Stimulated activated CD4-positive, alpha-beta T cell treated with anti-CD3 and anti-CD28 coated beads, Interleukin-2, amount 100 ng/mL, for 4 hours (primary cell): ENCODE results near the gene ARNT2.

Experiments
- DNase-seq: peaks from one replicate; pipeline ENCODE4 v3.0.0-alpha.2; 2020; ENCODE audit warnings: low read depth

ARNT2 gene

GRCh38 chr15:80514071-80514780 lies 110.0 kb downstream of the ARNT2 start:
- no peak for DNase-seq

DNA sequence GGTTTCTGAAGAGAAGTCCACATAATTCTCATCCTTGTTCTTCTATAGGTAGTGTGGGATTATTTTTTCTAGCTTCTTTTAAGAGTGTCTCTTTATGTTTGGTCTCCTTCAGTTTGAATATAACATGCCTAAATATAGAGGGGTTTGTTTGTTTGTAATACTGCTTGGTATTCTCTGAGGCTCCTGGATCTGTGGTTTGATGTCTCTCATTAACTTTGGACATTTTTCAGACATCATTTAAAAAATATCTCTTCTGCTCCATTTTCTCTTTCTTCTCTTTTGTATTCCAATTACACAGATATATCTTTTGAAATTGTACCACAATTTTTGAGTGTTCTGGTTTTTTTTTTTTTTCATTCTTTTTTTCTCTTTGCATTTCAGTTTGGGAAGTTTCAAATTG lies 113.1 kb downstream of the ARNT2 start:
- DNase-seq, result no peak

GRCh38 chr15:80518522-80518921 lies 114.3 kb downstream of the ARNT2 start:
- DNase-seq, result no peak

DNA sequence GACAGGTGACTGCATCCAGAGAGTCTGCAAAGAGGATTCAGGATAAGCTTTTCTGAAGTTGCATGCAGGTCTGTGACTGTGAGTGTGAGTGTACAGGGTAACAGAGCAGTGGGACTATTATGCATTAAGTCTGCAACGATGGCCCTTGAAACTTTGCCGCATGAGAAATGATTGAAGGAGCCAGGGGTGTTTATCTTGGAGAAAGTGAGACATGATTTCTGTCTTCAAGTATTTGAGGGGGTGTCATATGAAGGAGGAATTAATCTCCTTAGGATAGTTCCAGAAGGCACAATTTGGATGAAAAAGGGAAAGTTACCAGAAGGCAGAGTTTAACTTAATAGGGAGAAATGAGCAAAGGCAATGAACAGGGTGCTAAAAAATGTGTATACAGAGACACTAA lies 119.6 kb downstream of the ARNT2 start:
- DNase-seq, result no peak

GRCh38 chr15:80525853-80526252 lies 121.7 kb downstream of the ARNT2 start:
- no peak for DNase-seq

DNA sequence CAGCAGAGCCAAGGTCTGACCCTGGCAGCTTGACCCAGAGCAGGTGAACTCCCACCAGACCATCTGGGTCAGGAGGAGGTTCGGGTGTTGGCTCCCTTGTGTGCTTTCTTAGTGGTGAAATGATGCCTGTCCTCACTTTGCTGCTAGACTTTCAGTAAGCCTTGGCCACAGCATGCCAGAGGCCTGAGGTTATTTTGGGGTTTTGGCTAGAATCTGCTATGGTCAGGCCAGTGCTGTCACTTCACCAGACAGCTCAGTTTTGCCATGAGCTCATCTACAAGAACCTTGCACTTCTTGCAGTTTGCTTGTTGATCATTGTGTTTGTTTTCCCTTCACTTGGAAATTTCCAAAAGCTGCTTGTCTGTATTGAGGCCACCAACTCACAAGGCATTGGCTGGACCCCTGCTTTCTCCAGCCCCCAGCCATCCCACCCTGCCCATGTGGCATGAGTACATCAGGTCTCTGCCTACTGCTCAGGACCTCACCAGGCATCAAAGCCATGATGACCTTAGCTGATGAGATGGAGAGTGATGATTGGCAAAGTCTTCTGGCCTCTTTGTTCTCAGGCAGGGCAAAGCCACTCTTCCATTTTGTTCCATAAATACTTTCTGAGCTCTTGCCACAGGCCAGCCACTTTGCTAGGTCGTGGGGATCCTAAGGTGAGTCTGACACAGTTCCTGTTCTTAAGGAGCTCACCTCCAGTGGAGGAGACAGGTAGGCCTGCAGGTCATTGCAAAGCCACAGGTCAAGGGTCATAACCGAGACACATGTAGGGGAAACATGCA lies 122.6 kb downstream of the ARNT2 start:
- no peak for DNase-seq

- no peak for DNase-seq
Observed at GRCh38 chr15:80527406-80527805, 123.2 kb downstream of the ARNT2 start.

- DNase-seq, result no peak
Observed at GRCh38 chr15:80527961-80528360, 123.8 kb downstream of the ARNT2 start.

- DNase-seq, result no peak
Observed at GRCh38 chr15:80530737-80531365, 126.7 kb downstream of the ARNT2 start.

DNA sequence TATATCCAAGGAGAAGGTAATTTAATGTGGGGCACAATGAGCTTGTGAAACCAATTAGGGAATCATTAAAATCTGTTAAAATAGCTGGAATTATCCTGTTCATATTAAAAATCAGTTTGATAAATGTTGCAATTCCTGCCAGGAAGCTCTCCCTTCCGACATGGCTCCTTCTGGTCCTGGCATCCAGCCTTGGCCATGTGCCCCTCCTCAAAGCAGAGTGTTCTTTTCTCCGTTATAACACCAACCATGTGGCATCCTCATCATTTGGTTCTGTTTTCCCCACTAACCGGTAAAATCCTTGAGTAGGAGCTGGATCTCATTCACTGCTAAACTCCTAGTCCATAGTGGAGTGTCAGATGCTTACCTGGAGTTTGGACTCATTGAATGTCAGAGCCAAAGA lies 127.2 kb downstream of the ARNT2 start:
- no peak for DNase-seq

- DNase-seq, result no peak
Observed at GRCh38 chr15:80531796-80532195, 127.6 kb downstream of the ARNT2 start.

DNA sequence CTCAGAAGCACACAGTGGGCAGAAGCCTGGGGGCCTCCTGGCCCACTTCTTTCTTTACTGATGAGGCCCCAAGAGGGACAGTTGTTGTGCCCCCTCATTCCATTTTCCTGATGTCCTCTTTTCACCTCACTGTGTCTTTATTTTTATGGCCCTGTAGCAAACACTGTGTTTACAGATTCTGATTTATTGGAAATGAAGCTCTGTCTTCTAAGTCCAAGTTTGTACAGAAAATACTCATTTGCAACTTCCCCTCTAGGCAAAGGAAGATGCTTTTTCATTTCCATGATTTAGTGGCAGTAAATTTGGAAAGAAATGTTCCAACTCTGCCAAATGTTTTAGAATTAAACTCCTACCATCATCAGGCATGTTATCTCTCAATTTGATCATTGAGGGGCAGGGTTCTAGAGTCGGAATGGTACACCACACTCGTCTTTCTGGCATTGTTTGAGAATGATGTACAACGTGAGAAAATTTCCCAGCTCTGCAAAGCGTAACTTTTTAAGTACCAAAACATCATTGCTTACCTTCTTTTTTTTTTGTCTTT lies 129.7 kb downstream of the ARNT2 start:
- no peak for DNase-seq

GRCh38 chr15:80536231-80536630 lies 132.0 kb downstream of the ARNT2 start:
- DNase-seq, result no peak

GRCh38 chr15:80536716-80537115 lies 132.5 kb downstream of the ARNT2 start:
- DNase-seq, result no peak

DNA sequence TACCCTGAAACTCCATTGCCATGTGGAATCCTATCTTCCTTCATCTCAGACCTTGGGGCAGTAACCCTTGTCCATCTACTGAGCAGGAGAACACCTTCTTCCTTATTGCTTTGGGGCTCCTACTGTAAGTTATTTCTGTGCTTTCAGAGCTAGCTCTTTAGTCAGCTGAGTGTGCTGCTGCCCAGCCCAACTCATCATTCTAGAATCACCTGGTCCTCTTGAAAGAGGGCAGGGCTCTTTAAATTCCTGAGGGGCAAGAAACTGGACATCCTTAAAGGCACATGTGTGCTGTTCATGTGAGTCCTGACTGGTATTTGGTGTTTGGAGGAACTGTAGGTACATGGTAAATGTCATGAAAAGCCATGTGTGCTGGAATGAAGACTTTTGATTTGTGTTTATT lies 140.9 kb downstream of the ARNT2 start:
- no peak for DNase-seq

GRCh38 chr15:80547264-80547663 lies 143.1 kb downstream of the ARNT2 start:
- no peak for DNase-seq

DNA sequence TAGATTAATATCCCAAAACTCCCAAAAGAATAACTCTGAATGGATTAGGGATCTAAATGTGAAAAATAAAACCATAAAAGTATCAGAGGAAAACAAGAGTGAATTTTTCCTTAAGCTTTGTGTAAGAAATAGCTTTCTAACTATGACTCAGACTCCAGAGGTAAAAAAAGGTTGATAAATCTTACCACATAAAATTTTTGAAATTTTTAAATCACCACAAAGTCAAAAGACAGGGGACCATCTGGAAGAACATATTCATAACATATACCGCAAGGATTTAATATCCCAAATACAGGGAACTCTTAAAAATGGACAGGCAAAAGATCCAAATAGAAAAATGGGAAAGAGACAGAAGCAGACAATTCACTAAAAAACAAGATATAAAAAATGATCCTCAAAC lies 145.0 kb downstream of the ARNT2 start:
- DNase-seq, result no peak

- no peak for DNase-seq
Observed at GRCh38 chr15:80549654-80550053, 145.5 kb downstream of the ARNT2 start.

DNA sequence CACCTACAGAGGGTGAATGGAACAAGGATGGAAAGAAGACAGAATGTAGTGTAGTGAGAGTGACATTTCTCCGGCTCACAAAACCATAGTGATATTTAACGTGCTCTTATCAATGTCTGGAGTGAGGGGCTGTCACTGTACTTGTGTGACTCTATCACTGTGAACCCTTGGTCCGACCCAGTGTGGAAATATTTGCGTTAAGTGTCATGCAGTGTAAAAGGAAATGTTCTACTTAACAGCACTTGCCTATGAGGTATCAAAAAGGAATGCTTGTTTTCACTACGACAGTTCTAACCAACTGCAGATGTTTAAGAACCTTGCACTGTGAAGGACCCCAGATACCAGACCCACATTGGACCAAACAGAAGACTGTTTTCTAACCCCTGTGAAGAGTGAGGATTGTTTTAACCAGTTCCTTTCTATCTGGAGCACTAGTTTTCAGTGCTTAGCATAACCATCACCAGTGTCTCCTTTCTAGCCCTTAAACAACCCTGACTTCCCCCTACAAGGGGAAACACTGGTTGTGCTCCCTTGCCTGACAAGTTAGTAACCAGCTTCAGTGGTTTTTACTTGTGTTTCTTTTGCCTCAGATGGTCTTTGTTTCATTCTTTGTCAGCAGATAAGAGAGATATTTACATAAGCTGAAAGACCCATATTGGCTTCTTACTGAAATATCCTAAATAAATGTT lies 146.2 kb downstream of the ARNT2 start:
- no peak for DNase-seq

DNA sequence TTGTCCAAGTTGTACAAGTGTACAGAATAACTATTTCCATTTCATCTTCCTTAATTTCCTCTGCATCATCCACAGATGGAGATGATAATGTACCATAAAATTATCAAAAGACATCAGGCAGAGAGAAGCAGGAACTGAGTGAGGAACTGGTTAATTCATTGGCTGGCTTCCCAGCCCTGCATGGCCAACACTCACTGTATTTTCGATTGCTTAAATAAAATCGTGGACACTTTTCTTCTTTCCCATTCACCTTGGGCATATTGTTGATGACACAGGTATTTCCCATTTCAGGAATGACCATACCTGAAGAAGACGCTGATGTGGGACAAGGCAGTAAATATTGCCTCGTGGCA lies 146.7 kb downstream of the ARNT2 start:
- no peak for DNase-seq

DNA sequence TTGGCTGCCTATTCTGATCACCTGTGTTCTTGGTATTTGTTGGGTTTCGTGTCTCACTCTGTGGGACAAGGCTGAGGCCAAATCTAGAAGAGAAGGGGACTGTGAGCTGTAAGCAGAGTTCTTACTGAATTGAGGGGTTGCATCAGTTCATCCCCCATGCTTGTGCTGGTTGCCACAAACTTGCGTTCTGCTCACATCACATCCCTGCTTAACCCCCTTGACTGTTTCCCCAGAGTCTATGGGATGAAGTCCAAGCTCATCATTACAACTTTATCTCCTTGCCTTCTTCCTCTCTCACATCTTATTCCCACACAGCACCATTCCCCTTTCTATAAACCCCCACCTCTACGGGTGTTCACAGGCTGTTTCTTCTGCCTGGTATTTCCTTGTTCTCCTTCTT lies 147.2 kb downstream of the ARNT2 start:
- no peak for DNase-seq

DNA sequence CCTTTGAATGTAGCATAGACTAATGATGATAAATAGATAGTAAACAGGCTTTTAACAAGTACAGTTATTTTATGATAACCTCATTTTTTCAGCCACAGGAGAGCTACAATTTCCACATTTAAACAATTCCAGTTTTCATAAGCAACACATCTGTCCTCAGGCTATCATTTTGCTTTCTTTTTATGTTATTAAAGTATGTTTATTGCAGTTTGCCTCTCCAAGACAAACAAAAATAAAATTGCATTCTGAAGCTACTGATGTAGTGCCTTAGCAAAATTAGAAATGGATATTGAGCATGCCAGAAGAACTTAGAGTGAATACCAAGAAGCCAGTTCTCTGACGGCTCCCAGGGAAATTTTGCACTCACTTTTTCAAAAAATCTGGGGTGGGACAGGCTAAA lies 150.4 kb downstream of the ARNT2 start:
- no peak for DNase-seq
